ENCODE data around the gene ABHD16B.

The ABHD16B gene

DNA sequence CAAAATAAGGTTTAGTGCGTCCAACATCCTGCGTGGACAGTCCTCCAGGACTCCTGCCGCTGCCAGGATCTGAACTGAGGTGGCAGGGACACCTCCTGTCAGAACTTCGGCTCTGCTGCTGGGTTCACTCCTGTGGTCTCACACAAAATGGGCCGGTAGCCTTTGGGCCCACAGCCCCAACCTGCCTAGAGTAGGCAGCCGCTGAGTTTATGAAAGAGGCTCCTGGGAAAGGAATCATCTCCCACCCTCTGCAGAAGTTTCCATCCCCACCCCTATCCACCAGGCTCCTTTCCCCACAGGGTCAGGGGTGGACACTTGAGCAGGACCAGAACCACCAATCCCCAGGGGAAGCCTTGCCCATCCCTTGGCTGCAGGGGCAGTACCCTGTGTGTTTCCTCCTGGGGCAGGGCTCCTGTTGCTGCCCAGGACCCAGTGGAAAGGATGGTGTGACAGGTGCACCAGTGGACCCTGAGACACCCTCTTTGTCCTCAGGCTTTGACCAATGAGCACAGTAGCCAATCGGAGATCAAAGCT is 2.1 kb upstream of the ABHD16B start:
- no peaks in the 10 kb centered on the region for H3F3A ChIP-seq (ENCODE audit: insufficient read depth, low read length)
- no peak overlapping the region for H3K4me2 ChIP-seq (ENCODE audit: low read length)
- H3K9ac ChIP-seq (ENCODE audit: low read length) = no peak overlapping the region
- no peak for TF ChIP-seq EZH2 (IDR thresholded peaks at IDR 0.05; ENCODE audit: borderline replicate concordance, low read length)
- TF ChIP-seq, protein P1, sequence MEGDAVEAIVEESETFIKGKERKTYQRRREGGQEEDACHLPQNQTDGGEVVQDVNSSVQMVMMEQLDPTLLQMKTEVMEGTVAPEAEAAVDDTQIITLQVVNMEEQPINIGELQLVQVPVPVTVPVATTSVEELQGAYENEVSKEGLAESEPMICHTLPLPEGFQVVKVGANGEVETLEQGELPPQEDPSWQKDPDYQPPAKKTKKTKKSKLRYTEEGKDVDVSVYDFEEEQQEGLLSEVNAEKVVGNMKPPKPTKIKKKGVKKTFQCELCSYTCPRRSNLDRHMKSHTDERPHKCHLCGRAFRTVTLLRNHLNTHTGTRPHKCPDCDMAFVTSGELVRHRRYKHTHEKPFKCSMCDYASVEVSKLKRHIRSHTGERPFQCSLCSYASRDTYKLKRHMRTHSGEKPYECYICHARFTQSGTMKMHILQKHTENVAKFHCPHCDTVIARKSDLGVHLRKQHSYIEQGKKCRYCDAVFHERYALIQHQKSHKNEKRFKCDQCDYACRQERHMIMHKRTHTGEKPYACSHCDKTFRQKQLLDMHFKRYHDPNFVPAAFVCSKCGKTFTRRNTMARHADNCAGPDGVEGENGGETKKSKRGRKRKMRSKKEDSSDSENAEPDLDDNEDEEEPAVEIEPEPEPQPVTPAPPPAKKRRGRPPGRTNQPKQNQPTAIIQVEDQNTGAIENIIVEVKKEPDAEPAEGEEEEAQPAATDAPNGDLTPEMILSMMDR (IDR thresholded peaks at IDR 0.05; ENCODE audit: low read length) = no peak
- H3K4me3 ChIP-seq (ENCODE audit: low read depth, low read length, poor library complexity, severe bottlenecking) = no peak overlapping the region
- no peaks in the 10 kb centered on the region for H4K20me1 ChIP-seq (ENCODE audit: insufficient read depth, low read length)
- H3K79me2 ChIP-seq (ENCODE audit: insufficient read depth, low read length) = no peaks in the 10 kb centered on the region
- H3K9me2 ChIP-seq (ENCODE audit: low read depth, low read length) = no peaks in the 10 kb centered on the region
- no peaks in the 10 kb centered on the region for H3K9me3 ChIP-seq (ENCODE audit: low read length)
- H3K27ac ChIP-seq (ENCODE audit: low read depth, low read length, poor library complexity, severe bottlenecking) = no peak overlapping the region
- H3K27me3 ChIP-seq (ENCODE audit: insufficient read depth, low read length) = no peaks in the 10 kb centered on the region; the same call in 1 of the 2 replicates
- H3K36me3 ChIP-seq (ENCODE audit: insufficient read depth, low read length) = peaks cover 18% of the 10 kb centered on the region
- no peak overlapping the region for H2AFZ ChIP-seq (ENCODE audit: low read length)
- peaks cover 10% of the 10 kb centered on the region for H3K4me1 ChIP-seq (ENCODE audit: insufficient read depth, low read length, severe bottlenecking)

DNA sequence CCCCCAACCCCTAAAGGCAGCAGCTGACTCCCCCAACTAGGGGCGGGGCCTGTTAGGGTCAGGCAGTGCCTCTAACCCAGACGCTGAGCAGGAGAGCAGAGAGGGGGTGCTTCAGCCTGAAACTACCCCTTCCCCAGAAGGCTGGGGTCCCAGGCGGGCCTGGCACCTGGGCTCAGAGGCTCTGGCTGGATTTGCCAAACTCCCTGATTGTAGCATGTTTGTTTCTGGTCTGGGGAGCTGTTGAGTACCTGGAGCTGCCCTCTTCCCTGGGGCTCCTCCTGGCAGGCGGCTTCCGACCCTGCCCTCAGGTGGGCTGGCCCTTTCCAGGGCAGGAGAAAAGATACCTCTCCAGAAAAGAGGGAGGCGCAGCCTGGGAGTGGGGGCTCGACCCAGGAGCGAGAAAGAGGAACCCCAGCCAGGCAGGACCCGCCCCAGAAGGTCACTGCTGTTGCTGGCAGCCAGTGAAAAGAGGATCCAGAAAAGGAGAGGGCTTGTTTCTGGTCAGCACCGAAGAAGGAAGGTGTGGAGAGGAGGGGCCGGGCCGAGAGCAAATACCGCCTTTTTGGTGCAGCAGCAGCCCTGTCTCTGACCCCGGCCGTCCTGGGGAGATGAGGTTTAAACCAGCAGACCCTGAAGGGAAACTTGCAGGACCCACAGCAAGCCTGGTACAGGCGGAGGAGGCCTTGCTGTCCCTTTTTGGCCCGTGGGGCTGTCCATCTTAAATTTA is 810 bp upstream of the ABHD16B start:
- H3K27ac ChIP-seq (ENCODE audit: low read depth, low read length, poor library complexity, severe bottlenecking) = no peak overlapping the region
- H3K9me3 ChIP-seq (ENCODE audit: low read length) = no peaks in the 10 kb centered on the region
- no peaks in the 10 kb centered on the region for H3K27me3 ChIP-seq (ENCODE audit: insufficient read depth, low read length)
- H3K4me2 ChIP-seq (ENCODE audit: low read length) = no peak overlapping the region
- TF ChIP-seq, protein P1 (IDR thresholded peaks at IDR 0.05; ENCODE audit: low read length) = no peak
- no peak for TF ChIP-seq EZH2 (IDR thresholded peaks at IDR 0.05; ENCODE audit: borderline replicate concordance, low read length)
- H3K4me1 ChIP-seq (ENCODE audit: insufficient read depth, low read length, severe bottlenecking) = peaks cover 10% of the 10 kb centered on the region
- H3K36me3 ChIP-seq (ENCODE audit: insufficient read depth, low read length) = peaks cover 18% of the 10 kb centered on the region
- H3F3A ChIP-seq (ENCODE audit: insufficient read depth, low read length) = no peaks in the 10 kb centered on the region
- no peaks in the 10 kb centered on the region for H4K20me1 ChIP-seq (ENCODE audit: insufficient read depth, low read length)
- no peak overlapping the region for H3K9ac ChIP-seq (ENCODE audit: low read length)
- H2AFZ ChIP-seq (ENCODE audit: low read length) = no peak overlapping the region
- H3K79me2 ChIP-seq (ENCODE audit: insufficient read depth, low read length) = peaks cover under 1% of the 10 kb centered on the region; the same call in 1 of the 2 replicates
- H3K4me3 ChIP-seq (ENCODE audit: low read depth, low read length, poor library complexity, severe bottlenecking) = no peak overlapping the region
- no peaks in the 10 kb centered on the region for H3K9me2 ChIP-seq (ENCODE audit: low read depth, low read length)

DNA sequence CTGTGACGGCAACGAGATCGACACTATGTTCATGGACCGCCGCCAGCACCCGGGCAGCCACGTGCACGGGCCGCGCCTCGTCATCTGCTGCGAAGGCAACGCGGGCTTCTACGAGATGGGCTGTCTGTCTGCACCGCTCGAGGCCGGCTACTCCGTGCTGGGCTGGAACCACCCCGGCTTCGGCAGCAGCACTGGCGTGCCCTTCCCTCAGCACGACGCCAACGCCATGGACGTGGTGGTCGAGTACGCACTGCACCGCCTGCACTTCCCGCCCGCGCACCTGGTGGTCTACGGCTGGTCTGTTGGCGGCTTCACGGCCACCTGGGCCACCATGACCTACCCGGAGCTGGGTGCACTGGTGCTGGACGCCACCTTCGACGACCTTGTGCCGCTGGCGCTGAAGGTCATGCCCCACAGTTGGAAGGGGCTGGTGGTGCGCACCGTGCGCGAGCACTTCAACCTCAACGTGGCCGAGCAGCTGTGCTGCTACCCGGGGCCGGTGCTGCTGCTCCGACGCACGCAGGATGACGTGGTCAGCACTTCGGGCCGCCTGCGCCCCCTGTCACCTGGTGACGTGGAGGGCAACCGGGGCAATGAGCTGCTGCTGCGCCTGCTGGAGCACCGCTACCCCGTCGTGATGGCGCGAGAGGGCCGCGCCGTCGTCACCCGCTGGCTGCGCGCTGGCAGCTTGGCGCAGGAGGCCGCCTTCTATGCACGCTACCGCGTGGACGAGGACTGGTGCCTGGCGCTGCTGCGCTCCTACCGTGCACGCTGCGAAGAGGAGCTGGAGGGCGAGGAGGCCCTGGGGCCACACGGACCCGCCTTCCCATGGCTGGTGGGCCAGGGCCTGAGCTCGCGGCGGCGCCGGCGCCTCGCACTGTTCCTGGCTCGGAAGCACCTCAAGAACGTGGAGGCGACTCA is 943 bp downstream of the ABHD16B start:
- Histone ChIP-seq H3K9ac (ENCODE audit: low read length) (no peak overlapping the region), H2AFZ (ENCODE audit: low read length) (no peak overlapping the region), H3K36me3 (ENCODE audit: insufficient read depth, low read length) (peaks cover 18% of the 10 kb centered on the region), H3K79me2 (ENCODE audit: insufficient read depth, low read length) (peaks cover 10% of the 10 kb centered on the region), H3K27me3 (ENCODE audit: insufficient read depth, low read length) (no peaks in the 10 kb centered on the region), H3F3A (ENCODE audit: insufficient read depth, low read length) (no peaks in the 10 kb centered on the region), H3K4me3 (ENCODE audit: low read depth, low read length, poor library complexity, severe bottlenecking) (no peak overlapping the region), H3K4me2 (ENCODE audit: low read length) (no peak overlapping the region), H4K20me1 (ENCODE audit: insufficient read depth, low read length) (no peaks in the 10 kb centered on the region), H3K27ac (ENCODE audit: low read depth, low read length, poor library complexity, severe bottlenecking) (no peak overlapping the region), H3K9me3 (ENCODE audit: low read length) (no peaks in the 10 kb centered on the region), H3K4me1 (ENCODE audit: insufficient read depth, low read length, severe bottlenecking) (peaks cover 22% of the 10 kb centered on the region), H3K9me2 (ENCODE audit: low read depth, low read length) (no peaks in the 10 kb centered on the region)
- TF ChIP-seq EZH2 (IDR thresholded peaks at IDR 0.05; ENCODE audit: borderline replicate concordance, low read length) = no peak
- TF ChIP-seq, protein P1 (IDR thresholded peaks at IDR 0.05; ENCODE audit: low read length) = no peak
